ENCODE data around the gene SEC14L2.
A peak's percentile ranks its signal among the peaks of the same experiment; 100 is the strongest.

DNA sequence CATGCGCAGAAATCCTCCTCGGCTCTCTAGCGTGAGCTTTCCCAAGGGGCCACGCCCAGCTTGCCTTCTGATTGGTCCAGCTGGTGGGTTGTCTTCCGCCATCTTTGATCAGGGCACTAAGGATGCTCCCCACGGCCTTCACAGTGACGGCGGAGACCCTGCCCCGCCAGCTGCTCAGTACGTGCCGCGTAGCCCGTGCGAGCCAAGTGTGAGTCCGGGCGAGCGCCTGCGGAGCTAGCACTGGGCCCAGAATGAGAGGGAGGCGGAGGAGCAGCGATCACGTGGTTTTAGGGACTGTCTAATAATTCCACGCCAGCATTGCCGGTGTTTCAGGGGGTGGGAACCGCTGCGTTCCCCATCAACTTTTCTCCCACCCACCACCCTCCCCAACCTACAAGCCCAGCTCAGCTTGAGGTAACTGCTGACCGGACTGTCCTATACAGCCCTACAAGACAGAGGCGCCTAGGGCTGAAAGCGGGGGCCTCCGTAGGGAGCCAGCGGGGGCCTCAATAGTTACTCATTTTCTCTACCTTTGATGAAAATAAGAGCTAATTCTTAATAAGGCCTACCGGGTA lies 27.2 kb downstream of the SEC14L2 start:
- TF ChIP-seq CTCF (IDR thresholded peaks at IDR 0.05) (no peak), POLR2A (IDR thresholded peaks at IDR 0.05) (no peak), POLR2AphosphoS5 (IDR thresholded peaks at IDR 0.05; ENCODE audit: insufficient read depth in 1 of 2, low read depth in 1 of 2) (peak; percentile 95 to 96)
